Daoy (cell line): Measurements from ENCODE around the gene C11orf68. TPM values are rescaled to one million over a fixed set of nuclear protein-coding genes. Genes with fewer than 3 reads are reported as not detected.

Experiments used
- DNase-seq: peaks from one replicate; pipeline ENCODE4 v3.0.0-alpha.2; 2015; ENCODE audit warnings: low read depth
- total RNA-seq: library from RNA; depleted of rRNA; stranded (reverse); fragments of >200 nt; shearing (Covaris generic); gene quantifications from 2 replicates; pipeline ENCODE4 v1.2.3, GENCODE V29; 2014

C11orf68 gene
- total RNA-seq, 1 experiment from 2014 or later, result 19.1 TPM

- DNase-seq, result peak; percentile 76
Measured at GRCh38 chr11:65891219-65892136, 27.4 kb downstream of the C11orf68 start.

GRCh38 chr11:65890324-65891218 lies 28.3 kb downstream of the C11orf68 start, which contains the start of gene CCDC85B:
Gene CCDC85B, plus strand, starts transcription at chr11:65890673. Its CDS starts 111 bp downstream, at chr11:65890784.
- DNase-seq, result peak; percentile 98

- DNase-seq, result peak; percentile 98
Measured at GRCh38 chr11:65888163-65888814, 30.6 kb downstream of the C11orf68 start, which contains the start of gene FIBP. Gene FIBP, minus strand, starts transcription at chr11:65888471. Its CDS starts 53 bp downstream, at chr11:65888418.

- DNase-seq, result no peak
Measured at GRCh38 chr11:65887723-65888162, 31.1 kb downstream of the C11orf68 start.

DNA sequence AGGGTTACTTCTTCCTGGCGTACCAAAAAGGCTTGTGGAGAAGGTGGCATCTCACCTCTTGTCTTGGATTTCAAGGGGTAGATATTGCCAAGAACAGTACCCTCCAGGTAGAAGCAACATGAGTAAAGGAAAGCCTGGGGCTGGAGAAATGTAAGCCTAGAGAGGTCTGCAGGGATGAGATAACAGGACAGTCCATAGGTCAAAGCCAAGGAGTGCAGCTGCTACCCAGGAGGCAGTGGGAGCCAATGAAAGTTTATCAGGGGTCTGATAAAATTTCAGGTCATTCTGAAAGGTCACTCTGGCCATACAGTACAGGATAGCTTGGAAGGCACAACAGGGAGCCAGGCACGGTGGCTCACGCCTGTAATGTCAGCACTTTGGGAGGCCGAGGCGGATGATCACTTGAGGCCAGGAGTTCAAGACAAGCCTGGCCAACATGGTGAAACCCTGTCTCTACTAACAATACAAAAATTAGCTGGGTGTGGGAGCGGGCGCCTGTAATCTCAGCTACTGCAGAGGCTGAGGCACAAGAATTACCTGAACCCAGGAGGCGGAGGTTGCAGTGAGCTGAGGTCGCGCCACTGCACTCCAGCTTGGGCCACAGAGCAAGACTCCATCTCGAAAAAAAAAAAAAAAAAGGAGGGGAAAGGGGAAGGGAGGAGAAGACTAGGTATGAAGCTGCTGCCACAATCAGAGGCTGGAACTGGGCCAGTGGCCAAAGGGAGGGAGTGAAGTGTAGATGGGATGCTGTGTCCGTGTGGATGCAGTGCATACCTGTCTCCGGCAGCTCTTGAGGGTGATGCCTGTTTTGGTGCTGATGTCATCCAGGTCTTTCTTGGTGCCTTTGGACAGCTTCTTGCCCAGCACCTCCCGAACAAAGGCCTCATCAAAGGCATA lies 31.8 kb downstream of the C11orf68 start:
- DNase-seq, result no peak

- DNase-seq, result no peak
Measured at GRCh38 chr11:65885808-65886536, 32.9 kb downstream of the C11orf68 start.

DNA sequence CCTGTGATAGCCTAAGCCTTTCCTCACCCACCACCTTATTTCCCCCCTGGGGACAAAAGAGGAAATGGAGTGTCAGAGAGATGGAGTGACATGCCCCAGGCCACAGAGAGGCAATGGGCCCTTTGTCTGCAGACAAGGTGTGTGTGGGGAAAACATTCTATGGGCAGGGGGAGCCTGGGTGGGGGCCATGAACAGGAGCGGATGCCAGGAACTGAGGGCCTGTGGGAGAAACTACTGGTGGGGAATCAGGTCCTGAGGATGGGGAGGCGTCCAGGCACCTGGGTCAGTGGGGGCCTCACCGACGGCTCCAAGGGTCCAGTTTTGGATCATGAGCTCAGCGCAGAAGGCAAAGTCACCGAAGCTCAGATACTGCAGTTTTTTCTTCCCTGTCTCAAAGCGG lies 33.6 kb downstream of the C11orf68 start:
- no peak for DNase-seq

- DNase-seq, result peak; percentile 77
Measured at GRCh38 chr11:65884716-65885092, 34.2 kb downstream of the C11orf68 start.

DNA sequence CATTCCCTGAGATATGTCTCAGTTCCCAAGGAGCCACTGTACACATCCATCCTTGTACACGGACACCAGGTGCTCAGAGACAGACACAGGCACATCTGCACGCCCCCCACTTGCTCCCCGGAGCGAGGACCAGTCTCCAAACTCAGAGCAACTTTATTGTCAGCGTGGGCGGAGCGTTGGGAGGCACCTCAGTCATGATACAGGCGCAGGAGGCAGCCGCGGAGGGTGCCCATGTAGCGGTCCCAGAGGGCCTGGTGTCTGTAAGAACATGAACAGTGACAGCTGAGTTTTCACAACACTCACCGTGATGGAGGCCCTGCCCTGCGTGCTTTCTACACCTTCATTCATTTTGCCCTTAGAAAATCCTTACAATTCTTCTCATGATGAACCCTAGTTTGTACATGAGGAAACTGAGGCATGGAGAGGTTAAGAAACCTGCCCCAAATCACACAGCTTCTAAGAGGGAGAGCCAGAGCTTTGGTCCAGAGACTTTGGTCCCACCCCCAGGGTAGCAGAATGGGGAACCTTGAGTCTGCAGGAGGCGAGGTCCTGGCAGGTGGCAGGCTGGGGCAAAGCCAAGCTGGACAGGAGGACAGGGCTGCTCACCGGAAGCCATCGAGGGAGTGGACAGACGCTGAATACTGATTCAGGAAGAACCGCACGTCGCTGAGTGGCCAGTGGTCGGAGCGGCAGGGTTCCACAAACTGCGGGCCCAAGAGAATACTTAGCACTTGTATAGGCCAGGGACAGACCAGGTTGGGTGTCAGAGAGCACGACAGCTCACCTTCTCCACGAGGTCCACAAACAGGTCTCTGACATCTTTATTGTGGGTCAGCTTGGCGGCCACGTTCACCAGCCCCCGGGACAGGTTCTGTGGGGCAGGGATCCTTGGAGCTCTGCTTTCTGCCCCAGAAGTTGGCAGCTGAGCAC lies 34.8 kb downstream of the C11orf68 start:
- no peak for DNase-seq

DNA sequence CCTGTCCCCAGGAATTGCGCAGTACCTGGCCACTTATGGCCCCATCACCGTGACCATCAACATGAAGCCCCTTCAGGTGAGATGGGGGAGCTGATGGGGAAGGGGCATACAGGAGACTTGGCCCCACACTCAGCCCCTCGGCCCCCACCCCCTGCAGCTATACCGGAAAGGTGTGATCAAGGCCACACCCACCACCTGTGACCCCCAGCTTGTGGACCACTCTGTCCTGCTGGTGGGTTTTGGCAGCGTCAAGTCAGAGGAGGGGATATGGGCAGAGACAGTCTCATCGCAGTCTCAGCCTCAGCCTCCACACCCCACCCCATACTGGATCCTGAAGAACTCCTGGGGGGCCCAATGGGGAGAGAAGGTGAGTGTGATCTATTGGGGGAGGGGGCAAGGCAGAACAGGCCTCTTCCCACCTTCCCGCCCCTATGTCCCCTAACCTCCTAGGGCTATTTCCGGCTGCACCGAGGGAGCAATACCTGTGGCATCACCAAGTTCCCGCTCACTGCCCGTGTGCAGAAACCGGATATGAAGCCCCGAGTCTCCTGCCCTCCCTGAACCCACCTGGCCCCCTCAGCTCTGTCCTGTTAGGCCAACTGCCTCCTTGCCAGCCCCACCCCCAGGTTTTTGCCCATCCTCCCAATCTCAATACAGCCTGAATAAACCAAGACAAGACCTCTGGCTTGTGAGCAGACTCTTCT lies 35.7 kb downstream of the C11orf68 start:
- DNase-seq, result no peak

DNA sequence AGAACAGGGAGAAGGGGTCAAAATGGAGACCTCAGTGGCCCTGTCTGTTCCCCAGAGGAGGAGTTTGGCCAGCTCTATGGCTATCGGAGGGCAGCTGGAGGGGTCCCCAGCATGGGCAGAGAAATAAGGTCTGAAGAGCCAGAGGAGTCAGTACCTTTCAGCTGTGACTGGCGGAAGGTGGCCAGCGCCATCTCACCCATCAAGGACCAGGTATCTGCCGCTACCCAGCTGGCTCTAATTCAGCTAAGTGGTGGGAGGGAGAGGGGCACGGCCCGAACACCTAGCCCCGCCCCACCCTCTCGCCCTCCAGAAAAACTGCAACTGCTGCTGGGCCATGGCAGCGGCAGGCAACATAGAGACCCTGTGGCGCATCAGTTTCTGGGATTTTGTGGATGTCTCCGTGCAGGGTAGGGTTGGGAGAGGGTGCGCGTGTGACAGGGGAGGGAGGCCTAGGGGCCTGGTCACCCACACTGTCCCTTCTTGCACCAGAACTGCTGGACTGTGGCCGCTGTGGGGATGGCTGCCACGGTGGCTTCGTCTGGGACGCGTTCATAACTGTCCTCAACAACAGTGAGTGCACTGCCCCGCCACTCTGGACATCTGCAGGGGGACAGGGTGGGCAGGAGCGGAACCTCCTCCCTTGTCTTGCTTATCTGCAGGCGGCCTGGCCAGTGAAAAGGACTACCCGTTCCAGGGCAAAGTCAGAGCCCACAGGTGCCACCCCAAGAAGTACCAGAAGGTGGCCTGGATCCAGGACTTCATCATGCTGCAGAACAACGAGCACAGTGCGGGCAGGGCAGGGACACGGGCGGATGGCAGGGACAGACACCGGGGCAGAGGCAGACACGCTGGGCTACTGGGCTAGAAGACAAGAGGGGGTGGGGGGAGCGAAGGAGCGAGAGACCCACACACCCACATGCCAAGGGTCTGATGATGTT lies 36.5 kb downstream of the C11orf68 start:
- DNase-seq, result no peak

- DNase-seq, result no peak
Measured at GRCh38 chr11:65880844-65881421, 37.9 kb downstream of the C11orf68 start.

- no peak for DNase-seq
Measured at GRCh38 chr11:65880027-65880426, 38.8 kb downstream of the C11orf68 start.

DNA sequence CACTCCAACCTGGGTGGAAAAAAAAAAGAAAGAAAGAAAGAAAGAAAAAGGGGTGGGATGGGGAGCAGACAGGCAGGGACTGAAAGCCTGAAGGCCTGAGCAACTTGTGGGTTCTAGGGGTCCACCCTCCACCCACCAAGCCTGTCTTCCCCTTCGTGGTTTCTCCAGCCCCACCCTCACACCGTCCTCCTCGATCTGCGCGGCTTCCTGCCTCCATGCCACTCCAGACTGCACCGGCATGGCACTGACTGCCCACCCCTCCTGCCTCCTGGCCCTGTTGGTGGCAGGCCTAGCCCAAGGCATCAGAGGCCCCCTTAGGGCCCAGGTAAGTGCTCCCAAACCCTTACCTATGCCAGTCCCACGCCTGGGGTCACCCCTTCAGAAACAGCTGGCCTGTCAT lies 39.2 kb downstream of the C11orf68 start, which contains the start of gene CTSW:
Gene CTSW, plus strand, starts transcription at position 221 of the 400 bp plus-strand sequence. Its CDS starts 18 bp downstream, at position 239.
- no peak for DNase-seq

- DNase-seq, result peak; percentile 95
Measured at GRCh38 chr11:65873318-65874156, 45.3 kb downstream of the C11orf68 start.
